Fibroblast of lung (primary cell): ENCODE data around the gene EIF4E2. TPM values are rescaled to one million over a fixed set of nuclear protein-coding genes. Genes with fewer than 3 reads are reported as not detected.
A peak's percentile ranks its signal among the peaks of the same experiment; 100 is the strongest.

Source experiments
- DNase-seq, 2 donors: peaks; one replicate each; pipeline versions ENCODE4 v3.0.0 to v3.0.0-alpha.2; 2010; ENCODE audit warnings: low read depth in 2 of 2
- H2AFZ ChIP-seq: 2 replicates; pipeline ENCODE4 v1.5.1; 2012; ENCODE audit warnings: low read length, control low read depth, inconsistent platforms
- H3K27ac ChIP-seq: 2 replicates; pipeline ENCODE4 v1.5.1; 2011; ENCODE audit warnings: low read length, control low read depth; ENCODE audit not compliant: insufficient read depth
- H3K27me3 ChIP-seq: 2 replicates; pipeline ENCODE4 v1.5.1; 2011; ENCODE audit warnings: mild to moderate bottlenecking, low read length; ENCODE audit not compliant: control insufficient read depth, insufficient read depth
- H3K36me3 ChIP-seq: 2 replicates; pipeline ENCODE4 v1.5.1; 2011; ENCODE audit warnings: low read length; ENCODE audit not compliant: control insufficient read depth, insufficient read depth
- H3K4me1 ChIP-seq: 2 replicates; pipeline ENCODE4 v1.5.1; 2011; ENCODE audit warnings: low read length; ENCODE audit not compliant: control insufficient read depth, insufficient read depth; ENCODE audit errors: extremely low read depth
- H3K4me2 ChIP-seq: 2 replicates; pipeline ENCODE4 v1.5.1; 2011; ENCODE audit warnings: low read length, control low read depth; ENCODE audit not compliant: insufficient read depth; ENCODE audit errors: extremely low read depth
- H3K4me3 ChIP-seq, 4 experiments: fragments of 200-600 bp in 1 of 4; sonication (generic) in 1 of 4; replicated peaks in 1 of 4; 2 replicates each; pipeline ENCODE4 v1.5.1; 2011 to 2016; ENCODE audit warnings: low read length in 4 of 4, low read depth in 3 of 4, mild to moderate bottlenecking in 3 of 4, control low read depth in 2 of 4, inconsistent platforms in 1 of 4, mixed read lengths in 1 of 4; ENCODE audit not compliant: insufficient read depth in 1 of 4; ENCODE audit errors: control extremely low read depth in 1 of 4
- H3K79me2 ChIP-seq: 2 replicates; pipeline ENCODE4 v1.5.1; 2012; ENCODE audit warnings: mild to moderate bottlenecking, low read length, inconsistent platforms; ENCODE audit not compliant: control insufficient read depth, insufficient read depth
- H3K9ac ChIP-seq: 2 replicates; pipeline ENCODE4 v1.5.1; 2011; ENCODE audit warnings: mild to moderate bottlenecking, low read length, control low read depth; ENCODE audit not compliant: insufficient read depth
- H3K9me3 ChIP-seq: 2 replicates; pipeline ENCODE4 v1.5.1; 2012; ENCODE audit warnings: low read depth, low read length; ENCODE audit not compliant: control insufficient read depth, insufficient read depth
- H4K20me1 ChIP-seq: 2 replicates; pipeline ENCODE4 v1.5.1; 2011; ENCODE audit warnings: low read length; ENCODE audit not compliant: control insufficient read depth, insufficient read depth; ENCODE audit errors: extremely low read depth
- EZH2 ChIP-seq: IDR thresholded peaks from 2 replicates; pipeline ENCODE4 v1.5.1; 2012; ENCODE audit warnings: low read length, control low read depth, mild to moderate bottlenecking; ENCODE audit errors: missing control alignments
- polyA plus RNA-seq, 2 donors: library from polyadenylated mRNA; depleted of rRNA in 1 of 2; stranded (reverse) in 1 of 2; unstranded in 1 of 2; fragments of >200 nt; gene quantifications; 2 replicates each; pipeline ENCODE4 v1.2.1, GENCODE V29; 2011 to 2012; ENCODE audit warnings: missing spikeins in 1 of 2
- total RNA-seq: library from RNA; depleted of rRNA; stranded (reverse); fragments of >200 nt; gene quantifications from 2 replicates; pipeline ENCODE4 v1.2.1, GENCODE V29; 2014
- TF ChIP-seq, protein P1 (sequence below), 2 donors: IDR thresholded peaks in 1 of 2; conservative IDR thresholded peaks in 1 of 2; 1 replicate in 1 of 2; 2 replicates in 1 of 2; pipeline ENCODE4 v1.5.1; 2011 to 2012; ENCODE audit warnings: low read length in 2 of 2, control low read depth in 1 of 2, inconsistent platforms in 1 of 2, low read depth in 1 of 2, mild to moderate bottlenecking in 1 of 2

Gene EIF4E2
- total and polyA plus RNA-seq, 2 donors (not counting 1 experiment from before 2014, with no cell fraction given), result 77.6 to 101 TPM

- Histone ChIP-seq H2AFZ (no peak overlapping the region), H4K20me1 (no peaks in the 10 kb centered on the region), H3K4me3 (no peak overlapping the region), H3K9me3 (no peaks in the 10 kb centered on the region), H3K27ac (no peak overlapping the region), H3K36me3 (peaks cover 6% of the 10 kb centered on the region), H3K4me2 (no peak overlapping the region), H3K9ac (no peak overlapping the region), H3K4me1 (peaks cover 2% of the 10 kb centered on the region), H3K79me2 (no peaks in the 10 kb centered on the region), H3K27me3 (no peaks in the 10 kb centered on the region)
- no peak for TF ChIP-seq EZH2
- TF ChIP-seq, protein P1, sequence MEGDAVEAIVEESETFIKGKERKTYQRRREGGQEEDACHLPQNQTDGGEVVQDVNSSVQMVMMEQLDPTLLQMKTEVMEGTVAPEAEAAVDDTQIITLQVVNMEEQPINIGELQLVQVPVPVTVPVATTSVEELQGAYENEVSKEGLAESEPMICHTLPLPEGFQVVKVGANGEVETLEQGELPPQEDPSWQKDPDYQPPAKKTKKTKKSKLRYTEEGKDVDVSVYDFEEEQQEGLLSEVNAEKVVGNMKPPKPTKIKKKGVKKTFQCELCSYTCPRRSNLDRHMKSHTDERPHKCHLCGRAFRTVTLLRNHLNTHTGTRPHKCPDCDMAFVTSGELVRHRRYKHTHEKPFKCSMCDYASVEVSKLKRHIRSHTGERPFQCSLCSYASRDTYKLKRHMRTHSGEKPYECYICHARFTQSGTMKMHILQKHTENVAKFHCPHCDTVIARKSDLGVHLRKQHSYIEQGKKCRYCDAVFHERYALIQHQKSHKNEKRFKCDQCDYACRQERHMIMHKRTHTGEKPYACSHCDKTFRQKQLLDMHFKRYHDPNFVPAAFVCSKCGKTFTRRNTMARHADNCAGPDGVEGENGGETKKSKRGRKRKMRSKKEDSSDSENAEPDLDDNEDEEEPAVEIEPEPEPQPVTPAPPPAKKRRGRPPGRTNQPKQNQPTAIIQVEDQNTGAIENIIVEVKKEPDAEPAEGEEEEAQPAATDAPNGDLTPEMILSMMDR (conservative IDR thresholded peaks at IDR 0.05 in 1 of 2, IDR thresholded peaks at IDR 0.05 in 1 of 2; ENCODE audit: low read depth in 1 of 2, low read length in 2 of 2), result no peak
- DNase-seq, result peak in 1 of 2 donors; percentile 74
These were observed 13.1 kb downstream of the EIF4E2 start for GRCh38 chr2:232563580-232563979.

DNA sequence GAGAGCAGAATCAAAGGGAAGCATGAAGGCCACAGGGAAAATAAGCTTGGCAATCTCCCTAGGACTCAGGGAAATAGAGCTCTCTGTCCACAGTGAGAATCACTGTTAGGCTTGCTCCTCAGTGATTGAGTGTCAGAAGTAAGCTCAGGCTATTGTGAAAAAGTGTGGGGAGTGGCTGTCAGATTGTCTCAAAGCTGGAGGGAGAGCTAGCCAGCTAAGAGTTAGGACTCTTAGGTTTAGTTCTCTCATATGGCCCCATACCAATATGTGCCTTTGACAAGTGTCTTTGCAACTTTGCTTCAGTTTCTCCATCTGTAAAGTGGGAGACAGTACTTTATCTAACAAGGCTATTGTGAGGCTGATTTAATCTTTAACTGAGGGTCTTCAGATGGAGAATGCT is 17.2 kb downstream of the EIF4E2 start:
- no peak overlapping the region for H3K4me2 ChIP-seq
- H3K9ac ChIP-seq, result no peak overlapping the region

DNA sequence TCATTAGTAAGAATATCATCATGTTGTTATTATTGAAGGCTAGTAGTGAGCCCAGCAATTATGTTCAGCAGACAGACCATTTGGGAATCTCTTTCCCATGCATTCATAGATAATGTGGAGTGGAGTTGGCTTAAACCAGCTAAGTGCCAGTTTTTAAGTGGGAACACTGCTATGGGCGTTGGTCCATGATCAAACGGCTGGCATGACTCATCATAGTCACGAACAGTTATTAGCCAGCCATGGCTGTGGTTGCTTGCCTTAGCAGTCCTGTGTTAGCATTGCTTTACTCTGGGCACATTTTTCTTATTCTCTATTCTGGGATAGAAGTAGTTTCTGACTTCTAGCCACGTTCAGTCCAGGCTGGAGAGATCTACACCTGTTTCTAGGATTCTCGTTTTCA is 17.7 kb downstream of the EIF4E2 start:
- peak; percentile 84 to 86 for DNase-seq
- H4K20me1 ChIP-seq, result no peaks in the 10 kb centered on the region
- H2AFZ ChIP-seq, result no peak overlapping the region
- no peaks in the 10 kb centered on the region for H3K79me2 ChIP-seq
- H3K4me3 ChIP-seq, result no peak overlapping the region
- no peak overlapping the region for H3K4me2 ChIP-seq
- peak overlapping the region; percentile 64 for H3K27ac ChIP-seq
- H3K9ac ChIP-seq, result no peak overlapping the region
- no peaks in the 10 kb centered on the region for H3K9me3 ChIP-seq
- peaks cover 2% of the 10 kb centered on the region for H3K4me1 ChIP-seq
- H3K36me3 ChIP-seq, result peaks cover 12% of the 10 kb centered on the region
- H3K27me3 ChIP-seq, result no peaks in the 10 kb centered on the region
- TF ChIP-seq, protein P1 (conservative IDR thresholded peaks at IDR 0.05 in 1 of 2, IDR thresholded peaks at IDR 0.05 in 1 of 2; ENCODE audit: low read depth in 1 of 2, low read length in 2 of 2), result no peak
- TF ChIP-seq EZH2, result no peak

More for the DNA sequence above, 17.2 kb downstream of the EIF4E2 start:
- Histone ChIP-seq H3K9me3 (no peaks in the 10 kb centered on the region), H2AFZ (no peak overlapping the region), H3K4me1 (peaks cover 2% of the 10 kb centered on the region), H3K4me3 (no peak overlapping the region), H3K36me3 (peaks cover 12% of the 10 kb centered on the region), H3K79me2 (no peaks in the 10 kb centered on the region), H4K20me1 (no peaks in the 10 kb centered on the region), H3K27me3 (no peaks in the 10 kb centered on the region), H3K27ac (peak overlapping the region; percentile 64)
- no peak for TF ChIP-seq EZH2
- TF ChIP-seq, protein P1 (conservative IDR thresholded peaks at IDR 0.05 in 1 of 2, IDR thresholded peaks at IDR 0.05 in 1 of 2; ENCODE audit: low read depth in 1 of 2, low read length in 2 of 2), result no peak
- no peak for DNase-seq
